Measurements from ENCODE around the gene SEC31A.

SEC31A gene

GRCh38 chr4:82784681-82785610 lies 106.0 kb downstream of the SEC31A start:
- Mint-ChIP-seq H3K27ac (peak overlapping the region; percentile 69 to 84 (median 82)), H3K4me1 (peaks cover 73% of the 10 kb centered on the region), H3K4me3 (peak overlapping the region; percentile 8 to 54 (median 44)), H3K36me3 (ENCODE audit: low read depth) (no peaks in the 10 kb centered on the region), H3K27me3 (ENCODE audit: low read depth) (no peaks in the 10 kb centered on the region), H3K9me3 (no peaks in the 10 kb centered on the region)
- TF ChIP-seq CTCF (IDR thresholded peaks at IDR 0.05; ENCODE audit: unreplicated experiment in 3 of 3) = no peak

GRCh38 chr4:82782626-82783345 lies 108.2 kb downstream of the SEC31A start:
- Mint-ChIP-seq H3K27ac (peak overlapping the region; percentile 13 to 81 (median 27)), H3K9me3 (no peaks in the 10 kb centered on the region), H3K4me3 (no peak overlapping the region), H3K4me1 (peaks cover 72% of the 10 kb centered on the region), H3K27me3 (ENCODE audit: low read depth) (no peaks in the 10 kb centered on the region), H3K36me3 (ENCODE audit: low read depth) (no peaks in the 10 kb centered on the region)
- no peak for TF ChIP-seq CTCF (IDR thresholded peaks at IDR 0.05; ENCODE audit: unreplicated experiment in 3 of 3)

GRCh38 chr4:82780752-82781231 lies 110.2 kb downstream of the SEC31A start:
- TF ChIP-seq CTCF (IDR thresholded peaks at IDR 0.05; ENCODE audit: unreplicated experiment in 3 of 3) = no peak
- peak overlapping the region in 1 of 3 experiments; percentile 33 for H3K4me3 Mint-ChIP-seq
- no peaks in the 10 kb centered on the region for H3K36me3 Mint-ChIP-seq (ENCODE audit: low read depth)
- peaks cover 80% of the 10 kb centered on the region for H3K4me1 Mint-ChIP-seq
- H3K9me3 Mint-ChIP-seq = no peaks in the 10 kb centered on the region
- peak overlapping the region; percentile 91 to 99 (median 92) for H3K27ac Mint-ChIP-seq
- H3K27me3 Mint-ChIP-seq (ENCODE audit: low read depth) = no peaks in the 10 kb centered on the region

- Mint-ChIP-seq H3K27me3 (ENCODE audit: low read depth) (no peaks in the 10 kb centered on the region), H3K36me3 (ENCODE audit: low read depth) (no peaks in the 10 kb centered on the region), H3K9me3 (no peaks in the 10 kb centered on the region), H3K27ac (peak overlapping the region; percentile 91 to 99 (median 92)), H3K4me1 (peaks cover 78% of the 10 kb centered on the region), H3K4me3 (no peak overlapping the region)
- TF ChIP-seq CTCF (IDR thresholded peaks at IDR 0.05; ENCODE audit: unreplicated experiment in 3 of 3) = no peak
Measured at GRCh38 chr4:82780170-82780751, 110.7 kb downstream of the SEC31A start.

- H3K4me3 Mint-ChIP-seq = no peak overlapping the region
- H3K9me3 Mint-ChIP-seq = no peaks in the 10 kb centered on the region
- H3K4me1 Mint-ChIP-seq = peaks cover 77% of the 10 kb centered on the region
- H3K27ac Mint-ChIP-seq = peak overlapping the region; percentile 42 to 91 (median 52)
- no peak for TF ChIP-seq CTCF (IDR thresholded peaks at IDR 0.05; ENCODE audit: unreplicated experiment in 3 of 3)
- no peaks in the 10 kb centered on the region for H3K27me3 Mint-ChIP-seq (ENCODE audit: low read depth)
- H3K36me3 Mint-ChIP-seq (ENCODE audit: low read depth) = no peaks in the 10 kb centered on the region
Measured at GRCh38 chr4:82779032-82779431, 111.9 kb downstream of the SEC31A start.
